GM19193 (cell line): ENCODE data around the gene OR52J3.

ENCODE experiments used
- POLR2A ChIP-seq: IDR thresholded peaks from 4 replicates; pipeline ENCODE4 v1.6.1; 2011; ENCODE audit not compliant: insufficient read depth, insufficient read length; ENCODE audit errors: extremely low read depth

Gene OR52J3

DNA sequence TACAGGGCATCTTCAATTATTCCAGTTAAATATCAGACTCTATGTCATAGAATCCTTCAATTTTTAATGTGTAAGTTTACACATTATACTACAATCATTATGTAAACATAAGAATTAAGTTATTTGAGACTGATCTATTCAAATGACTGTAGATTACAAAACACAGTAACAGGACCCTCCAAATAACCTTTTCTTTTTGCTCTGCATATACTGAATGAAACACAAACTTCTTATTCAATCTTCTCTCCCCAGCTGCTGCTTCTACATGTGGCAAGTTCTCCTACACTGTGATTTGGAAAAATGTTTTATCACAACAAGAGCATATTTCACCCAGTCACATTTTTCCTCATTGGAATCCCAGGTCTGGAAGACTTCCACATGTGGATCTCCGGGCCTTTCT, at the start of gene OR52J3:
Gene OR52J3, plus strand, starts transcription at position 301 of the 400 bp plus-strand sequence. Its CDS starts 0 bp downstream, at position 301.
- no peak for TF ChIP-seq POLR2A

- TF ChIP-seq POLR2A: no peak
These were observed 41.7 kb upstream of the OR52J3 start for GRCh38 chr11:5004424-5005274.

GRCh38 chr11:5007561-5007960, 38.8 kb upstream of the OR52J3 start:
- TF ChIP-seq POLR2A: no peak

GRCh38 chr11:5011254-5011653, 35.1 kb upstream of the OR52J3 start:
- TF ChIP-seq POLR2A: no peak

GRCh38 chr11:5013012-5013411, 33.3 kb upstream of the OR52J3 start:
- TF ChIP-seq POLR2A: no peak

- TF ChIP-seq POLR2A: no peak
These were observed 24.3 kb upstream of the OR52J3 start for GRCh38 chr11:5021996-5022395.

GRCh38 chr11:5036669-5037068, 9.7 kb upstream of the OR52J3 start:
- no peak for TF ChIP-seq POLR2A

DNA sequence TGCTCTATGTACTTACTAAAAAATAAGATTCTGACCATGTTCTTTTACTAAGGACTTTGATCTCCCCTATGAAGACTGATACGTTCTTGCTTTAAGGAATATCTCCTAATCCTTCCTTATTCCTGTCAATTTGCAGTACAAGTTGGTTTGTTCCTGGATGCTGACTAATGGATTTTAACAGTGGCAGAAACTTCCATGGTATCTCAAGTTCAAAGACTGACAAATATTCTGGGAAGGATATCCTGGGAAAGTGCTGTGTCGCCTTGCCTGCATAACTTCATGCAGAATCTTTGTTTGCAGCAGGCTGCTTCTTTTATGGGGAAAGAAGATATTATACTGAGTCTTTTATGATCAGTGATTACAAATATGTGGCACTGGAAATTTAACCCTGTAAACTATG, 8.4 kb upstream of the OR52J3 start:
- no peak for TF ChIP-seq POLR2A

GRCh38 chr11:5038341-5038740, 8.0 kb upstream of the OR52J3 start:
- TF ChIP-seq POLR2A: no peak

DNA sequence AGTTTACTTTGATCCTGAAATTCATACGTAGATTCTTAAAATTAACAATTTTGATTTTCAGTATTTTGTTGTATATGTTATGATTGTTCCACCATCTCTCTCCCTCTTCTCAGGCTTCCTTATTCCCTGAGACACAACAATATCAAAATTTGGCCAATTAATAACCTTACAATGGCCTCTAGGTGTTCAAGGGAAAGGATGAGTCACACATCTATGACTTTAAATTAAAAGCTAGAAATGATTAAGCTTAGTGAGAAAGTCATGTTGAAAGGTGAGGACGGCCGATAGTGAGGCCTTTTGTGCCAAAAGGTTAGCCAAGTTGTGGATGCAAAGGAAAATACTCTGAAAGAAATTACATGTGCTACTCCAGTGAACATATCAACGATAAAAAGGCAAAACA, 5.5 kb upstream of the OR52J3 start:
- no peak for TF ChIP-seq POLR2A

DNA sequence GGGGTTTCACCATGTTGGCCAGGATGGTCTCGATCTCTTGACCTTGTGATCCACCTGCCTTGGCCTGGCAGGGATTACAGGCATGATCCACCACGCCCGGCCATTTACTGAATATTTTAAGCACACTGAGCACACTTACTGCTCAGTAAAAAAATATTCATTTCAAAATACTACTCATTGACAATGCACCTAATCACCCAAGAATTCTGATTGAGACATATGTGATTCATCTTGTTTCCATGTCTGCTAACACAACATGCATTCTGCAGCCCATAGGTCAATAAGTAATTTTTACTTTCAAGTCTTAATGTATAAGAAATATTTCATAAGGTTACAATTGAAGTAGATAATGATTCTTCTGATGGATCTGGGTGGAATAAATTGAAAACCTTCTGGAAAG, 4.2 kb upstream of the OR52J3 start:
- no peak for TF ChIP-seq POLR2A

GRCh38 chr11:5043380-5043779, 2.9 kb upstream of the OR52J3 start:
- no peak for TF ChIP-seq POLR2A

GRCh38 chr11:5046754-5047330, 516 bp downstream of the OR52J3 start:
- no peak for TF ChIP-seq POLR2A

DNA sequence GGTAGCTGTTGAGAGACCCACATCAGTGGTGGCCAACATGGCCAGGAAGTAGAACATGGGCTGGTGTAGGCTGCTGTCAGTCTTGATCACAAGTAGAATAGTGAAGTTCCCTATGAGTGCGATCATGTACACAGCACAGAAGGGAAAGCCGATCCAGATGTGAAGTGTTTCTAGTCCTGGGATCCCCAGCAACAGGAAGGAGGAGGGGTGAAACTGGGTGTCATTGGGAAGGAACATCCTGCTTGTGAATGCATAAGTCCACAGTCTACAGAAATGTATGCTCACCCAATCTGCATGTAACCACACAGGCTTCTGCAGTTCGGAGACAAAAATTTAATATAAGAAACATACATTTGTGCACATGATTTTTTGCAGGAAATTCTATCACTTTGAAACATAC, 13.1 kb downstream of the OR52J3 start, which contains the start of gene OR52E2:
Gene OR52E2, minus strand, starts transcription at position 237 of the 400 bp plus-strand sequence. Its CDS starts 0 bp downstream, at position 237.
- TF ChIP-seq POLR2A: no peak

DNA sequence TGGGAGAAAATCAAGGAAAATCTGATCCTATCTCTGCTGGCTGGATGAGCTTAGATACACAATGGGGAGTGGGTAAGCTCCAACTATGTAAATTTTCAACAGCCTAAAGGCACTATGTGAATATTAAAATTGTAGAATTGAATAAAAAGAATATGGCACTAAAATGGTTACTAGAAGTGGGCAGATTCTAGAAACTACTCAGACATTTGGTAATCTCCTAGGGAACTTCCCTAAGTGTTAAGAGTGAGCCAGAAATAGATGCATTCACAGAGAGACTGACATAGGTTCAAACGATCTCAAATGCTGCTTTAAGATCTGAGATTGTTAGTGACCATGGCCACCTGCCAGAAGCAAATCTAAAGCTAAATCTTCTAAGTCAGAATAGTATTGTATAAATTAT, 18.7 kb downstream of the OR52J3 start:
- TF ChIP-seq POLR2A: no peak

GRCh38 chr11:5069272-5069671, 22.9 kb downstream of the OR52J3 start, which contains the start of gene OR52E1:
OR52E1 (plus strand) TSS chr11:5069572.
- TF ChIP-seq POLR2A: no peak
